SK-N-DZ (cell line): ENCODE measurements around the gene ATG101.
A peak's percentile ranks its signal among the peaks of the same experiment; 100 is the strongest.
"Not testable (repeated sequence)": the region's sequence is repeated elsewhere in the genome, so short reads cannot be mapped to it uniquely, and the experiment has no call there.

ENCODE experiments used
- DNase-seq: peaks from one replicate; pipeline ENCODE4 v3.0.0-alpha.2; 2015; ENCODE audit warnings: low spot score

Gene ATG101

GRCh38 chr12:52097045-52097666 lies 27.4 kb downstream of the ATG101 start:
- no peak for DNase-seq

DNA sequence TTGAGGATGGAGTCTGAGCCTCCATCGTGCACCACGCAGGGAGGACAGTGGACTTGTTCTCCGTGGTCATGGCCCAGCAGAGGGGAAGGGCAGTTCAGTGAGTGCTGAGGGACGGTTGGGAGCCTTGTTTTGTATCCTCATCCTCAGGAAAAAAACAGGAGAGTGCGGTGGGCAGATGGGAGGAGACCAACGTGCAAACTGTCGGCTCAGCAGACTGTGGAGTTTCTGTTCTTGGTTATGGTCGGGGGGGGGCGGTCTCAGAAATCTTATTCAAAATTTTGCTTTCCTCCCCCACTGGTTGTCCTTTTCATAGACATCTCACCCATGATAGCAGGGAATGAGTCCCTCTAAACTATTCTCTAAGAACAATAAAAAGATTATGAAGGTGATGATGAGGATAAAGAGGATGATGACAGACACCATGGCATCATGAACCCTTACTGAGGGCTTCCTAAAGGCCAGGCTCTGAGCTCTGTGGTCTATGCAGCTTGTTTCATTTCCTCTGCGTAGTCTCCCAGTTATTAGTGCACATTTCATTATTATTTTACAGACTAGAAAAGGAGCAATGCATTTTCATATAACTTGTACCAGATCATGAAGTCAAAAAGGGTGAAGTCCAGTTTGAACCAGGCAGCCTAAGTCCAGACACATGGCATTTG lies 34.8 kb downstream of the ATG101 start:
- not testable (repeated sequence) for DNase-seq

GRCh38 chr12:52116222-52117125 lies 46.7 kb downstream of the ATG101 start:
- DNase-seq: not testable (repeated sequence)

DNA sequence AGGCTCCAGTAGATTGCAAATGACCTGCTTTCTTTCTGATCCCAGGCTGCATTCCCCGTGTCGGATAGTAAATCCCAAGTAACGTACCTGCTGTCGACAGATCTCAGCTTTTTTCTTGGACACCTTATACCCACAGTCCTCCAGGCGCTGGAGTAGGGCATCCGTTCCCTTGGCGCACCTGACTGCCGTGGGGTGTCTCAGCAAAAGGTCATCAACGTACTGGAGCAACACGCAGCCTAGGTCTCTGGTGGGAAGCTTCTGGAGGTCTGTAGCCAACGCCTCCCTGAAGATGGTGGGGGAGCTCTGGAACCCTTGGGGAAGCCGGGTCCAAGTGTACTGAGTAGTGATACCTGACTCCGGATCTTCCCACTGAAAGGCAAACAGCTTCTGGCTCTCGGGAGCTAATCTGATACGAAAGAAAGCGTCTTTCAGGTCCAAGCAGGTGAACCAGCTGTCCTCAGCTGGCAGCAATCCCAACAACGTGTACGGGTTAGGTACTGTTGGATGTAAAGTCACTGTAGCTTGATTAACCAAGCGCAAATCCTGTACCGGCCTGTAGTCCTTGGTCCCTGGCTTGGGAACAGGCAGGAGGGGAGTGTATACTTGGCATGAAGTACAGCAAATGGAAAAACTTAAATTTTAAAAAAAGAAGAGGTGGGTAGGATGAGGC lies 48.2 kb downstream of the ATG101 start:
- DNase-seq: not testable (repeated sequence)

DNA sequence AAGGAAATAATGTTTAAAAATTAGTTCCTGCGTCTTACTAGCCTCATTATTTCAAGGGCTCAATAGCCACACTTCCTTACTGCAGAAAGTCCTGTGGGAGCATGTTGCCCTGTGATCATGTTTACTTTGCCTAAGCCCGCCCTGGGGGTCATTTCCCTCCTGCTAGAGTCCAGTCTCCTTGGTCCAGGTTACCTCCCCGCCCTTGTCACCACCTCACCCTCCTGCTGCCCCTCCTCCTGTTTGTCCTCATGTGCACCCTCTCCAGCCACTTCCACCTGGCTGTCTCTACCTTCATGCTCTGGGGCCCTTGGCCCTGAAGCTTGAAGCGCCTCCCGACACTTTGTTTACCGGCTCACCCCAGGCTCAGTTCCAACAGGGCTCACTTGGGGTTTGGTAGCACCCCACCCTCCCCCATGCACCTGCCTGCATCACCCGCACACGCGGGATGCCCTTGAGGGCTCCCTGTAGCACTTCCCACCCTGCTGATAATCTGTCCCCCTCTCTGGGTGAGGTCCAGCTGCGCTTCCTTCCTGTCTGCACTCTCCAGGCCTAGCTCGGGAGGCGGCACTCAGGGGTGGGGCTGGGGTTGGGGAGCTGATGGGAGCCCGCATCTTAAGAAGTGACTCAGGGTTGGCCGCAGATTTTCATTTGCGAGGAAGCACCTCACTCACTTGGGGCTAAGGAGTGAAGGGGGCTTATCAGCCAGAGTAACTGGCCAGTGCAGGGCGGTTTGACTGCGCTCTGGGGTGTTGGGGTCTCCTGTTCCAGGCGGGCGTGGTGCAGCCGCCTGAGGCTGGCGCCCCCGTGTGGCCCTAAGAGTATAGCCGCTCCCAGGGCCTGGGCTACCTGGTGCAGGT lies 49.8 kb downstream of the ATG101 start:
- peak; percentile 43 for DNase-seq

DNA sequence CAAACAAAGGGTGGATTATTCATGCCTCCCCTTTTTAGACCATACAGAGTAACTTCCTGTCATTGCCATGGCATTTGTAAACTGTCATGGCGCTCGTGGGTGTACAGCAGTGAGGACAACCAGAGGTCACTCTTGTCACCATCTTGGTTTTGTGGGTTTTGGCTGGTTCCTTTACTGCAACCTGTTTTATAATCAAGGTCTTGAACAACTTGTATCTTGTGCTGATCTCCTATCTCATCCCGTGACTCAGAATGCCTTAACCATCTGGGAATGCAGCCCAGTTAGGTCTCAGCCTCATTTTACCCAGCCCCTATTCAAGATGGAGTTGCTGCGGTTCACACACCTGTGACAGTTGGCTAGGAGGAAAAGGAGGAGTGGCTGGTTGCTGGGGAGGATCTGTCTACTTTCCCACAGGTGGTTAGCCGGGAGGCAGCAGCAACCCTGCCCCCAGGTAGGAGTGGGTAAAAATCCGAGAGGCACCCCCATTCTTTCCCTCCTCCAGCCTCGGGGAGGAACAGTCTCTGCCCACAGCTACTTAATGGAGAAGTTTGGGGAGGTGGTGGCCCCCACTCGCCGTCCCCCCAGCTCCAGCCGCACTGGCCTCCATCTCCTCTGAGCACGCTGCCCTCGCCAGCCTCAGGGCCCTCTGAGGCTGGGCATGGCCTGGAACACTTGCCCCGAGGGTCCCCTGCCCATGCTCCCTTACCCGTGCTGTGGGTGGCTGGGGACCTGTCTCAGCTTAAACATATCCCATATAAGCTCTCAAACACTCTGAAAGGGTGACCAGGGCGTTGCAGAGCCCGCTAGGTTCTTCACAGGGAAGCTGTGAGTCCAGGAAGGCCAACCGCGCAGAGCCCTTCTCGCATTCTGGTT lies 51.4 kb downstream of the ATG101 start:
- DNase-seq: no peak

GRCh38 chr12:52121824-52122539 lies 52.2 kb downstream of the ATG101 start:
- DNase-seq: peak; percentile 67

DNA sequence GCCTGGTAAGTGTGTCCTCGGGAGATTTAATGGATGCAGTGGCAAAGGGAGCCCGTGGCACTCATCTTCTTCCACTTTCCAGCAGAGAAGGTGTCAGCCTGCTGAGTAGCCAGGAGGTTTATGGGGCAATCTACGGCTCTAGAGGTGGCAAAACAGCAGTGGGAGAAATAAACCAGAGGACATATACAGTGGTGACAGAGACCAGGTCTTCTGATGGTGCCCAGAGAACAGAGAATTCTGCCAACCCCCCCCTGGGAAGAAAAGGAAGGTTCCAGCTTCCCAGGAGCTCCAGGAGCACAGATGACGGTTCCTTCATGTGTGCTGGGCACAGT lies 52.7 kb downstream of the ATG101 start:
- no peak for DNase-seq

- DNase-seq: no peak
Measured at GRCh38 chr12:52122904-52123303, 53.1 kb downstream of the ATG101 start.

DNA sequence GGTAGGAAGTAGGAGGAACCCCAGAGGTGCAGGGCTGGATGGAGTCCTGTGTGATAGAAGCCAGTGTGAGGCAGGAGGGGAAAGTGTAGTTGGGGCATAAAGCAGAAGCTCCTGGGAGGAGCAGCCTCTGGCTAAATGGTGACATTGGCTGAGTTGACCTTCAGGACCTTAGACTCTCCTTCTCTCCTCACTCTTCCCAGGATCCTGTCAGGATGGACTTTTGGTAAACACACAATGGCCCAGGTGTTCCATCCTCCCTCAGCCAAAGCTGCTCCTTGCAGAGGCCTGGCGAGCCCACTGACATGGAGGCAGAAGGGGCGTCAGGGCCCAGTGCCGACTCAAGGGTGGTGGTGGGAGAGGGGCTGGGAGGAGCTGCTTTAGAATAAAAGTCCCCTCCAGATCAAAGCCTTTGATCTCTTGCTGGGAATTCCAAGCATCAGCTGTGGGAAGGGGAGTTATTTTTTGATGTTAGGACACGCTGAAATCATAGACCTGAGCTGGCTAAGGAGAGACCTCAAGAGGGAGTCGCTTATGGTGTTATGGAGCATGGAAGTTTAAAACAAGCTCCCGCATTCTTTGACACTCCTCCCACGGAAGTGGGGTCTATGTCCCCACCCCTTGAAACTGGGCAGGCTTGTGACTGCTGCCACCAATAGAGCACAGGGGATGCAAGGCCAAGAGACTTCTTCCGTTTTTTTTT lies 53.9 kb downstream of the ATG101 start:
- DNase-seq: no peak

GRCh38 chr12:52125476-52125900 lies 55.7 kb downstream of the ATG101 start:
- peak; percentile 36 for DNase-seq

GRCh38 chr12:52126050-52126604 lies 56.3 kb downstream of the ATG101 start:
- no peak for DNase-seq
